GM12801 (cell line): ENCODE measurements around the gene TLE5.

Experiments
- CTCF ChIP-seq: IDR thresholded peaks from one replicate; pipeline ENCODE4 v1.5.1; 2011; ENCODE audit warnings: control low read depth; ENCODE audit not compliant: insufficient read length; ENCODE audit errors: extremely low read depth

Gene TLE5

GRCh38 chr19:3098515-3099346, 36.4 kb upstream of the TLE5 start:
- TF ChIP-seq CTCF = no peak

- TF ChIP-seq CTCF = no peak
Measured at GRCh38 chr19:3098141-3098514, 35.8 kb upstream of the TLE5 start.

GRCh38 chr19:3097442-3097871, 35.2 kb upstream of the TLE5 start:
- no peak for TF ChIP-seq CTCF

DNA sequence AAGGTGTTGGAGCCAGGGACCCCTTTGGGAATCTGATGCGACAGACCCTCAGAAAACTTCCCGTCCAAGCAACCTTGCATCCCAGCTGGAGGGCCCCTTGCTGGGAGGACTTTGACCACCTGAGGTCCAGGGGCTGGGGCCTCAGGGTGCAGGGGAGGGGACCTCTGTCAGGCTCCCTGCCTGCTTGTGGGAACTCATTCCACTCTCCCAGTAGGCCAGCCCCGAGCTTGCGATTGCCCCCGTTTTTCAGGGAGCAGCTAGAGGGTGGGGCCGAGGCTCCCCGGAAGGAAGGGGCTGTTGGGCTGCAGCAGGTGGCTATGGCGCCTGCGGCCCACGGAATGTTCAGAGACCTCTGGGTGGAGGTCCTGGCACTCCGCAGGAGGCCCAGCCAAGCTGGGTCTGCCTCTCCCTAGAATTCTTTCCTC, 34.6 kb upstream of the TLE5 start:
- no peak for TF ChIP-seq CTCF

DNA sequence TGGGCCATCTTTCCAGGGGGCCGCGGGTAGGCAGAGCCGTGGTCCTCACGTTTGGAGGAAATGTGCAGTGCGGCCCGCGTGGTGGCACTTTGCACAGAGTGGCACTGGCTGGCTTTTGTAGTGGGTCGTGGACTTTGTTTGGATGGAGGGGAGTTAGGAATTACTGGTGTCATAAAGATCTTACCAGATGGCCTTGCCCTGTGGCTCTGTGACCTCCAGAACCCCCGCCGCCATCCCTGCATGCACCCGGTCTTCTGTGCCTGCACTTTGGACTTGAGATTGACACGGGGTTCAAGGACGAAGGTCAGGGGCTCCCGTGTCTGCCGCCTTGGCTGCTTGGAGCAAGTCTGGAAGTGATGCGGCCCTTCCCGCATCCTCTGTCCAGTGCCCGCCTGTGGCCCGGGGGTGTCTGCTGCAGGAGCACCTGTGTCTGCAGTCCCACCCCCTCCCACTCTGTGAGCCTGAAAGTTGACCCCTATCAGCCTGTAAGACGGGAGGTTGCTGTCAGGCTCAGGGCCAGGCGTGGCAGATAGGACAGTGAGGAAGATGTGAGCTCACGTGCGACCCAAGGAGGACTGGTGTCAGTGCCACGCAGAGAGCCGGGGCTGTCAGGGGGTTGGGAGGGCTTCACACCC, 34.1 kb upstream of the TLE5 start:
- no peak for TF ChIP-seq CTCF

GRCh38 chr19:3095441-3096191, 33.3 kb upstream of the TLE5 start:
- TF ChIP-seq CTCF = no peak
